ENCODE results near the gene DOP1A. TPM values are rescaled to one million over a fixed set of nuclear protein-coding genes. Genes with fewer than 3 reads are reported as not detected.

Gene DOP1A
- polyA plus RNA-seq, 1 of the 3 experiments (the other 2 are of a cell fraction) = 3.4 TPM

GRCh38 chr6:83160167-83160566, 92.7 kb downstream of the DOP1A start:
- H3K4me3 ChIP-seq (ENCODE audit: low read depth in 2 of 2, low read length in 1 of 2) = no peak overlapping the region
- CTCF ChIA-PET = interaction anchor here (1.0 to 1.7 kb wide), 3 partner anchors 9 to 93 kb away, joined by 3 to 8 read pairs (median 3); partner anchors contain the start of gene DOP1A
- H3K9me2 ChIP-seq = no peaks in the 10 kb centered on the region
- peaks cover 25 to 49% of the 10 kb centered on the region in 2 experiments for H3K36me3 ChIP-seq (replicated peaks in 1 of 2; ENCODE audit: control insufficient read depth in 1 of 2, insufficient read depth in 2 of 2, low read length in 1 of 2)
- H2AFZ ChIP-seq (ENCODE audit: low read depth) = no peak overlapping the region
- no peak overlapping the region for H3K4me2 ChIP-seq
- no peak for DNase-seq
- no peaks in the 10 kb centered on the region for H3K27me3 ChIP-seq (ENCODE audit: insufficient read depth)
- POLR2A ChIA-PET = no interaction called here
- no peaks in the 10 kb centered on the region for H3K9me3 ChIP-seq
- TF ChIP-seq RCOR1 (IDR thresholded peaks at IDR 0.05; ENCODE audit: low read length) = no peak
- TF ChIP-seq, protein P1, sequence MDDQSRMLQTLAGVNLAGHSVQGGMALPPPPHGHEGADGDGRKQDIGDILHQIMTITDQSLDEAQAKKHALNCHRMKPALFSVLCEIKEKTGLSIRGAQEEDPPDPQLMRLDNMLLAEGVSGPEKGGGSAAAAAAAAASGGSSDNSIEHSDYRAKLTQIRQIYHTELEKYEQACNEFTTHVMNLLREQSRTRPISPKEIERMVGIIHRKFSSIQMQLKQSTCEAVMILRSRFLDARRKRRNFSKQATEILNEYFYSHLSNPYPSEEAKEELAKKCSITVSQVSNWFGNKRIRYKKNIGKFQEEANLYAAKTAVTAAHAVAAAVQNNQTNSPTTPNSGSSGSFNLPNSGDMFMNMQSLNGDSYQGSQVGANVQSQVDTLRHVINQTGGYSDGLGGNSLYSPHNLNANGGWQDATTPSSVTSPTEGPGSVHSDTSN (IDR thresholded peaks at IDR 0.05) = no peak
- TF ChIP-seq MEF2A (IDR thresholded peaks at IDR 0.05; ENCODE audit: borderline replicate concordance, low read depth) = no peak
- TF ChIP-seq FOXJ3 (CRISPR knock-in tag; IDR thresholded peaks at IDR 0.05) = no peak
- TF ChIP-seq MAX (IDR thresholded peaks at IDR 0.05; ENCODE audit: low read depth) = no peak
- TF ChIP-seq RAD21 (IDR thresholded peaks at IDR 0.05; ENCODE audit: low read length) = no peak
- no peak for TF ChIP-seq CHD2 (IDR thresholded peaks at IDR 0.05; ENCODE audit: low read length, partially characterized antibody)
- TF ChIP-seq, protein P2, sequence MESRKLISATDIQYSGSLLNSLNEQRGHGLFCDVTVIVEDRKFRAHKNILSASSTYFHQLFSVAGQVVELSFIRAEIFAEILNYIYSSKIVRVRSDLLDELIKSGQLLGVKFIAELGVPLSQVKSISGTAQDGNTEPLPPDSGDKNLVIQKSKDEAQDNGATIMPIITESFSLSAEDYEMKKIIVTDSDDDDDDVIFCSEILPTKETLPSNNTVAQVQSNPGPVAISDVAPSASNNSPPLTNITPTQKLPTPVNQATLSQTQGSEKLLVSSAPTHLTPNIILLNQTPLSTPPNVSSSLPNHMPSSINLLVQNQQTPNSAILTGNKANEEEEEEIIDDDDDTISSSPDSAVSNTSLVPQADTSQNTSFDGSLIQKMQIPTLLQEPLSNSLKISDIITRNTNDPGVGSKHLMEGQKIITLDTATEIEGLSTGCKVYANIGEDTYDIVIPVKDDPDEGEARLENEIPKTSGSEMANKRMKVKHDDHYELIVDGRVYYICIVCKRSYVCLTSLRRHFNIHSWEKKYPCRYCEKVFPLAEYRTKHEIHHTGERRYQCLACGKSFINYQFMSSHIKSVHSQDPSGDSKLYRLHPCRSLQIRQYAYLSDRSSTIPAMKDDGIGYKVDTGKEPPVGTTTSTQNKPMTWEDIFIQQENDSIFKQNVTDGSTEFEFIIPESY (IDR thresholded peaks at IDR 0.05; ENCODE audit: borderline replicate concordance, low read depth) = no peak
- TF ChIP-seq USF2 (IDR thresholded peaks at IDR 0.05; ENCODE audit: borderline replicate concordance, low read depth, low read length) = no peak
- TF ChIP-seq RXRA (IDR thresholded peaks at IDR 0.05; ENCODE audit: borderline replicate concordance, low read depth) = no peak
- WGBS (ENCODE audit: low lambda C conversion rate) = 92% methylated on average over 1 of the region's 1 CpG
- no peaks in the 10 kb centered on the region for H3K79me2 ChIP-seq (ENCODE audit: insufficient read depth)
- H3K27ac ChIP-seq (ENCODE audit: low read depth in 2 of 2, low read length in 1 of 2) = no peak overlapping the region; a peak in 1 of 4 replicates
- H3F3A ChIP-seq (replicated peaks; ENCODE audit: insufficient read depth) = no peaks in the 10 kb centered on the region
- H3K4me1 ChIP-seq (ENCODE audit: control insufficient read depth in 1 of 2, insufficient read depth in 2 of 2, low read depth in 1 of 2, low read length in 1 of 2) = peaks cover 0 to 5% of the 10 kb centered on the region in 2 experiments; a peak in 1 of 4 replicates
- H3K9ac ChIP-seq = no peak overlapping the region
- H4K20me1 ChIP-seq (ENCODE audit: insufficient read depth) = no peaks in the 10 kb centered on the region

GRCh38 chr6:83167726-83168278, 100.3 kb downstream of the DOP1A start:
- Histone ChIP-seq H3K4me1 (ENCODE audit: control insufficient read depth in 1 of 2, insufficient read depth in 2 of 2, low read depth in 1 of 2, low read length in 1 of 2) (peaks cover 0 to 2% of the 10 kb centered on the region in 2 experiments; a peak in 2 of 4 replicates), H3K36me3 (replicated peaks in 1 of 2; ENCODE audit: control insufficient read depth in 1 of 2, insufficient read depth in 2 of 2, low read length in 1 of 2) (peaks cover 80 to 85% of the 10 kb centered on the region in 2 experiments), H3K9me3 (no peaks in the 10 kb centered on the region), H3F3A (replicated peaks; ENCODE audit: insufficient read depth) (peaks cover 16% of the 10 kb centered on the region), H3K27me3 (ENCODE audit: insufficient read depth) (no peaks in the 10 kb centered on the region), H3K4me2 (no peak overlapping the region), H3K79me2 (ENCODE audit: insufficient read depth) (no peaks in the 10 kb centered on the region; the same call in 1 of the 2 replicates), H2AFZ (ENCODE audit: low read depth) (no peak overlapping the region), H4K20me1 (ENCODE audit: insufficient read depth) (no peaks in the 10 kb centered on the region), H3K4me3 (ENCODE audit: low read depth in 2 of 2, low read length in 1 of 2) (no peak overlapping the region), H3K9me2 (no peaks in the 10 kb centered on the region), H3K9ac (no peak overlapping the region), H3K27ac (ENCODE audit: low read depth in 2 of 2, low read length in 1 of 2) (no peak overlapping the region)
- WGBS (ENCODE audit: low lambda C conversion rate) = 97% methylated on average over 5 of the region's 5 CpGs
- no peak for DNase-seq
- TF ChIP-seq TAF1 (IDR thresholded peaks at IDR 0.05; ENCODE audit: borderline replicate concordance, low read depth, low read length) (no peak), POLR2AphosphoS5 (IDR thresholded peaks at IDR 0.05; ENCODE audit: low read depth, low read length) (no peak), MEF2A (IDR thresholded peaks at IDR 0.05; ENCODE audit: borderline replicate concordance, low read depth) (no peak), GATA2 (CRISPR knock-in tag; IDR thresholded peaks at IDR 0.05) (no peak)
- POLR2A ChIA-PET = no interaction called here
- CTCF ChIA-PET = interaction anchor here (1.2 to 1.4 kb wide), 2 partner anchors 12 to 46 kb away, joined by 3 read pairs; no protein-coding TSS in a partner anchor

All from SK-N-SH (cell line).